ENCODE measurements around the gene XYLT1.

- TF ChIP-seq RARB (CRISPR knock-in tag; IDR thresholded peaks at IDR 0.05) (no peak), ARNTL (CRISPR knock-in tag; IDR thresholded peaks at IDR 0.05; ENCODE audit: borderline replicate concordance, low read depth) (no peak), TCF4 (CRISPR knock-in tag; IDR thresholded peaks at IDR 0.05; ENCODE audit: borderline replicate concordance) (no peak), ZNF565 (CRISPR knock-in tag; conservative IDR thresholded peaks at IDR 0.05; ENCODE audit: low read depth) (no peak), CREB5 (CRISPR knock-in tag; IDR thresholded peaks at IDR 0.05; ENCODE audit: low read depth) (no peak), BACH2 (CRISPR knock-in tag; IDR thresholded peaks at IDR 0.05; ENCODE audit: borderline replicate concordance) (no peak), TOX (CRISPR knock-in tag; IDR thresholded peaks at IDR 0.05; ENCODE audit: borderline replicate concordance) (no peak), ZFP3 (CRISPR knock-in tag; IDR thresholded peaks at IDR 0.05) (no peak), ISL1 (CRISPR knock-in tag; IDR thresholded peaks at IDR 0.05) (no peak), ZNF70 (CRISPR knock-in tag; IDR thresholded peaks at IDR 0.05) (no peak), CSDC2 (CRISPR knock-in tag; IDR thresholded peaks at IDR 0.05) (no peak), OSR1 (CRISPR knock-in tag; IDR thresholded peaks at IDR 0.05) (no peak), ZFP30 (CRISPR knock-in tag; IDR thresholded peaks at IDR 0.05) (no peak)
- TF ChIP-seq, protein P1, sequence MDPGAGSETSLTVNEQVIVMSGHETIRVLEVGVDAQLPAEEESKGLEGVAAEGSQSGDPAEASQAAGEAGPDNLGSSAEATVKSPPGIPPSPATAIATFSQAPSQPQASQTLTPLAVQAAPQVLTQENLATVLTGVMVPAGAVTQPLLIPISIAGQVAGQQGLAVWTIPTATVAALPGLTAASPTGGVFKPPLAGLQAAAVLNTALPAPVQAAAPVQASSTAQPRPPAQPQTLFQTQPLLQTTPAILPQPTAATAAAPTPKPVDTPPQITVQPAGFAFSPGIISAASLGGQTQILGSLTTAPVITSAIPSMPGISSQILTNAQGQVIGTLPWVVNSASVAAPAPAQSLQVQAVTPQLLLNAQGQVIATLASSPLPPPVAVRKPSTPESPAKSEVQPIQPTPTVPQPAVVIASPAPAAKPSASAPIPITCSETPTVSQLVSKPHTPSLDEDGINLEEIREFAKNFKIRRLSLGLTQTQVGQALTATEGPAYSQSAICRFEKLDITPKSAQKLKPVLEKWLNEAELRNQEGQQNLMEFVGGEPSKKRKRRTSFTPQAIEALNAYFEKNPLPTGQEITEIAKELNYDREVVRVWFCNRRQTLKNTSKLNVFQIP (CRISPR knock-in tag; IDR thresholded peaks at IDR 0.05; ENCODE audit: borderline replicate concordance, low read depth) = no peak
Observed at GRCh38 chr16:17325476-17326143, 145.2 kb downstream of the XYLT1 start.
